ENCODE results near the gene TRPM2. TPM values are rescaled to one million over a fixed set of nuclear protein-coding genes. Genes with fewer than 3 reads are reported as not detected.

The TRPM2 gene
- polyA plus RNA-seq, 2 donors: 1.2 to 1.7 TPM

- 45 to 47% methylated on average over 22 to 34 of the region's 34 CpGs for WGBS, 2 donors
- Histone ChIP-seq H3K27me3 (ENCODE audit: control insufficient read depth in 1 of 2, insufficient read depth in 2 of 2, low read length in 2 of 2) (no peaks in the 10 kb centered on the region), H3K9me3 (ENCODE audit: control insufficient read depth in 2 of 2, insufficient read depth in 1 of 2, low read depth in 1 of 2, low read length in 1 of 2) (no peaks in the 10 kb centered on the region), H3K4me3 (ENCODE audit: low read depth in 1 of 2, low read length in 2 of 2) (no peak overlapping the region), H3K27ac (ENCODE audit: low read depth in 2 of 2, low read length in 1 of 2) (no peak overlapping the region), H3K36me3 (ENCODE audit: control insufficient read depth in 2 of 2, insufficient read depth in 2 of 2, low read length in 1 of 2) (no peaks in the 10 kb centered on the region), H3K4me1 (ENCODE audit: control insufficient read depth in 2 of 2, insufficient read depth in 2 of 2, low read length in 1 of 2) (peaks cover 0 to 5% of the 10 kb centered on the region in 2 donors)
Measured at GRCh38 chr21:44438531-44439210, 85.2 kb downstream of the TRPM2 start.

GRCh38 chr21:44439211-44439600 is 85.8 kb downstream of the TRPM2 start:
- no peaks in the 10 kb centered on the region for H3K27me3 ChIP-seq (ENCODE audit: control insufficient read depth in 1 of 2, insufficient read depth in 2 of 2, low read length in 2 of 2)
- WGBS, 2 donors: 69 to 71% methylated on average over 11 of the region's 11 CpGs
- H3K9me3 ChIP-seq (ENCODE audit: control insufficient read depth in 2 of 2, insufficient read depth in 1 of 2, low read depth in 1 of 2, low read length in 1 of 2): no peaks in the 10 kb centered on the region
- no peaks in the 10 kb centered on the region for H3K36me3 ChIP-seq (ENCODE audit: control insufficient read depth in 2 of 2, insufficient read depth in 2 of 2, low read length in 1 of 2)
- no peak overlapping the region for H3K27ac ChIP-seq (ENCODE audit: low read depth in 2 of 2, low read length in 1 of 2)
- no peak overlapping the region for H3K4me3 ChIP-seq (ENCODE audit: low read depth in 1 of 2, low read length in 2 of 2)
- H3K4me1 ChIP-seq (ENCODE audit: control insufficient read depth in 2 of 2, insufficient read depth in 2 of 2, low read length in 1 of 2): peaks cover 0 to 3% of the 10 kb centered on the region in 2 donors

GRCh38 chr21:44440241-44441040 is 87.0 kb downstream of the TRPM2 start:
- 76 to 77% methylated on average over 32 to 33 of the region's 33 CpGs for WGBS, 2 donors
- Histone ChIP-seq H3K4me1 (ENCODE audit: control insufficient read depth in 2 of 2, insufficient read depth in 2 of 2, low read length in 1 of 2) (peaks cover 0 to 3% of the 10 kb centered on the region in 2 donors), H3K9me3 (ENCODE audit: control insufficient read depth in 2 of 2, insufficient read depth in 1 of 2, low read depth in 1 of 2, low read length in 1 of 2) (peaks cover 4% of the 10 kb centered on the region in 2 donors), H3K4me3 (ENCODE audit: low read depth in 1 of 2, low read length in 2 of 2) (no peak overlapping the region), H3K27ac (ENCODE audit: low read depth in 2 of 2, low read length in 1 of 2) (no peak overlapping the region), H3K27me3 (ENCODE audit: control insufficient read depth in 1 of 2, insufficient read depth in 2 of 2, low read length in 2 of 2) (no peaks in the 10 kb centered on the region), H3K36me3 (ENCODE audit: control insufficient read depth in 2 of 2, insufficient read depth in 2 of 2, low read length in 1 of 2) (no peaks in the 10 kb centered on the region)

GRCh38 chr21:44441041-44441400 is 87.6 kb downstream of the TRPM2 start:
- Histone ChIP-seq H3K36me3 (ENCODE audit: control insufficient read depth in 2 of 2, insufficient read depth in 2 of 2, low read length in 1 of 2) (no peaks in the 10 kb centered on the region), H3K9me3 (ENCODE audit: control insufficient read depth in 2 of 2, insufficient read depth in 1 of 2, low read depth in 1 of 2, low read length in 1 of 2) (peaks cover 4% of the 10 kb centered on the region in 2 donors), H3K27me3 (ENCODE audit: control insufficient read depth in 1 of 2, insufficient read depth in 2 of 2, low read length in 2 of 2) (no peaks in the 10 kb centered on the region), H3K27ac (ENCODE audit: low read depth in 2 of 2, low read length in 1 of 2) (no peak overlapping the region), H3K4me3 (ENCODE audit: low read depth in 1 of 2, low read length in 2 of 2) (no peak overlapping the region), H3K4me1 (ENCODE audit: control insufficient read depth in 2 of 2, insufficient read depth in 2 of 2, low read length in 1 of 2) (peaks cover 0 to 3% of the 10 kb centered on the region in 2 donors)
- WGBS, 2 donors: 61 to 69% methylated on average over 10 of the region's 10 CpGs

GRCh38 chr21:44441581-44442265 is 88.3 kb downstream of the TRPM2 start:
- no peak overlapping the region for H3K4me3 ChIP-seq (ENCODE audit: low read depth in 1 of 2, low read length in 2 of 2)
- peaks cover 0 to 3% of the 10 kb centered on the region in 2 donors for H3K4me1 ChIP-seq (ENCODE audit: control insufficient read depth in 2 of 2, insufficient read depth in 2 of 2, low read length in 1 of 2)
- H3K27ac ChIP-seq (ENCODE audit: low read depth in 2 of 2, low read length in 1 of 2): no peak overlapping the region
- no peaks in the 10 kb centered on the region for H3K36me3 ChIP-seq (ENCODE audit: control insufficient read depth in 2 of 2, insufficient read depth in 2 of 2, low read length in 1 of 2)
- 83 to 86% methylated on average over 19 to 20 of the region's 20 CpGs for WGBS, 2 donors
- no peaks in the 10 kb centered on the region for H3K27me3 ChIP-seq (ENCODE audit: control insufficient read depth in 1 of 2, insufficient read depth in 2 of 2, low read length in 2 of 2)
- peaks cover 4% of the 10 kb centered on the region in 2 donors for H3K9me3 ChIP-seq (ENCODE audit: control insufficient read depth in 2 of 2, insufficient read depth in 1 of 2, low read depth in 1 of 2, low read length in 1 of 2)

GRCh38 chr21:44442266-44443125 is 89.1 kb downstream of the TRPM2 start:
- peaks cover 0 to 3% of the 10 kb centered on the region in 2 donors for H3K4me1 ChIP-seq (ENCODE audit: control insufficient read depth in 2 of 2, insufficient read depth in 2 of 2, low read length in 1 of 2)
- 75 to 76% methylated on average over 19 of the region's 19 CpGs for WGBS, 2 donors
- H3K36me3 ChIP-seq (ENCODE audit: control insufficient read depth in 2 of 2, insufficient read depth in 2 of 2, low read length in 1 of 2): no peaks in the 10 kb centered on the region

GRCh38 chr21:44443291-44443890 is 90.0 kb downstream of the TRPM2 start:
- Histone ChIP-seq H3K27ac (ENCODE audit: low read depth in 2 of 2, low read length in 1 of 2) (no peak overlapping the region), H3K27me3 (ENCODE audit: control insufficient read depth in 1 of 2, insufficient read depth in 2 of 2, low read length in 2 of 2) (no peaks in the 10 kb centered on the region), H3K36me3 (ENCODE audit: control insufficient read depth in 2 of 2, insufficient read depth in 2 of 2, low read length in 1 of 2) (no peaks in the 10 kb centered on the region), H3K4me1 (ENCODE audit: control insufficient read depth in 2 of 2, insufficient read depth in 2 of 2, low read length in 1 of 2) (peaks cover 0 to 3% of the 10 kb centered on the region in 2 donors), H3K9me3 (ENCODE audit: control insufficient read depth in 2 of 2, insufficient read depth in 1 of 2, low read depth in 1 of 2, low read length in 1 of 2) (peaks cover 4% of the 10 kb centered on the region in 2 donors), H3K4me3 (ENCODE audit: low read depth in 1 of 2, low read length in 2 of 2) (no peak overlapping the region)
- 73 to 79% methylated on average over 17 of the region's 17 CpGs for WGBS, 2 donors

More at GRCh38 chr21:44442266-44443125, 89.1 kb downstream of the TRPM2 start:
- no peak overlapping the region for H3K4me3 ChIP-seq (ENCODE audit: low read depth in 1 of 2, low read length in 2 of 2)
- H3K27me3 ChIP-seq (ENCODE audit: control insufficient read depth in 1 of 2, insufficient read depth in 2 of 2, low read length in 2 of 2): no peaks in the 10 kb centered on the region
- H3K27ac ChIP-seq (ENCODE audit: low read depth in 2 of 2, low read length in 1 of 2): no peak overlapping the region
- peaks cover 4% of the 10 kb centered on the region in 2 donors for H3K9me3 ChIP-seq (ENCODE audit: control insufficient read depth in 2 of 2, insufficient read depth in 1 of 2, low read depth in 1 of 2, low read length in 1 of 2)

GRCh38 chr21:44443891-44444285 is 90.5 kb downstream of the TRPM2 start:
- H3K27me3 ChIP-seq (ENCODE audit: control insufficient read depth in 1 of 2, insufficient read depth in 2 of 2, low read length in 2 of 2): peaks cover 0 to 2% of the 10 kb centered on the region in 2 donors
- no peak overlapping the region for H3K4me3 ChIP-seq (ENCODE audit: low read depth in 1 of 2, low read length in 2 of 2)
- H3K27ac ChIP-seq (ENCODE audit: low read depth in 2 of 2, low read length in 1 of 2): no peak overlapping the region
- H3K36me3 ChIP-seq (ENCODE audit: control insufficient read depth in 2 of 2, insufficient read depth in 2 of 2, low read length in 1 of 2): no peaks in the 10 kb centered on the region
- peaks cover 4% of the 10 kb centered on the region in 2 donors for H3K9me3 ChIP-seq (ENCODE audit: control insufficient read depth in 2 of 2, insufficient read depth in 1 of 2, low read depth in 1 of 2, low read length in 1 of 2)
- WGBS, 2 donors: 81 to 83% methylated on average over 12 of the region's 12 CpGs
- H3K4me1 ChIP-seq (ENCODE audit: control insufficient read depth in 2 of 2, insufficient read depth in 2 of 2, low read length in 1 of 2): peaks cover 0 to under 1% of the 10 kb centered on the region in 2 donors

Data from esophagus (tissue), 2 donors.